HG02884 (cell line): Measurements from ENCODE around the gene SEBOX.

Source experiments
- ATAC-seq: cut with Tn5 transposase; IDR thresholded peaks from one replicate; pipeline ENCODE4 v1.9.1; 2021; ENCODE audit warnings: mild to moderate bottlenecking, moderate library complexity; ENCODE audit not compliant: unreplicated experiment

Gene SEBOX

GRCh38 chr17:28369684-28370034 is 4.7 kb upstream of the SEBOX start:
- ATAC-seq, result no peak

- ATAC-seq, result no peak
Observed at GRCh38 chr17:28368915-28369683, 4.1 kb upstream of the SEBOX start.

- no peak for ATAC-seq
Observed at GRCh38 chr17:28368306-28368831, 3.4 kb upstream of the SEBOX start.

GRCh38 chr17:28367641-28368305 is 2.8 kb upstream of the SEBOX start:
- no peak for ATAC-seq

DNA sequence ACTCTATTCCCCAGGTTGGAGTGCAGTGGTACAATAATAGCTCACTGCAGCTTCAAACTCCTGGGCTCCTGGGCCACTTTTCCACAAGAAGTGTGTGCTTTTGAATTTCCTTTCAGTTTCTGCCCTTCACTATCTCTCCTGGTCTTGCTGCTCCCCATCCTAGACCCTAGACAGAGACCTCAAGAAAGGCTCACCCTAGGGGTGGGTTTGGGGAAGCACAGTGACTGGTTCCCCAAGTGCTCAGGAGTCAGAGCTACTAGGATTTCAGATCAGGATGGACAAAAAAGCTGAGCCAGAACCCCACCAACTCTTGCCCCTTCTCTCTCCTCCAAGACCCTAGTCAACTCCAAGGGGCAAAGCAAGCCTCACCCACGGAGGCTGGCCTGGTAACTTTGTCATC is 1.6 kb upstream of the SEBOX start:
- no peak for ATAC-seq

GRCh38 chr17:28365487-28365886 is 488 bp upstream of the SEBOX start:
- no peak for ATAC-seq

DNA sequence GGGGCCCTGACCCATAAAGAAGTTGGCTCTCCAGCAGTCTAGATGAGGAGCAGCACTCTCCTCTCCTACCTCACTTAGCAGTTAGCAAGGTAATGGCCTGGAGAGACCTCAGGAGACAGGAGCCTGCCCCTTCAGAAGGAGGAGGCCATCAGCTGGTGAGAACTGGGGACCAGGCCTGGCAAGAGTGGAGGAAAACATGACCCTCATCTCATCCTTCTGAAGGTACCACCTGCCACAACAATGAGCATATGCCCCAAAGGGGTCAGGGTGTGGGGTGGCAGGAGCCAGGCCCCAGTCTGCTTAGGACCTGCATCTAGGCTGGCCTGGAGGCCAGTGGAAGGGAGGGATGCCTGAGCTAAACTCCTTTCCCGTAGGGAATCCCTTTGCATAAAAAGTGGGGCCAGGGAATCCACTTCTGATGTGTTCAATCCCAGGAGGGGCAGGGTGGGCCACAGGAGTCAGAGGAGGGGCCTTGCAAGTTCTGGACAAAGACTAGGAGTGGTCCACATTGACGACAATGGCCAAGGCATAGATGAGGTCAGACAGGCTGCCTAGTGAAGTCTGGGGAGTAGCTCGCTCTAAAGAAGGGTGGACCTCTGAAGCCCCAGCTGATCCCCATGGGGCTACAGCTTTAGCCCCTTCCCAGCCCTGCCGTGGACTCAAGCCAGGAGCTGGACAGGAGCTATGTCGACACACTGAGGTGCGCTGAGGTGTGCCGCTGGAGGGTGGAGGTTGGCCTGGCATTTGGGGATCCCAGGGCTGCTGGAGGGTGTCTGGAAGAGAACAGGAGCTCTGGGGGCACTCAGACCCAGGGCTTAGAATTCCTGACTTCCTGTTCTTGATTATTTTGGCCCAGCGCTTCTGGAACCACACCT is 986 bp downstream of the SEBOX start:
- ATAC-seq, result no peak

DNA sequence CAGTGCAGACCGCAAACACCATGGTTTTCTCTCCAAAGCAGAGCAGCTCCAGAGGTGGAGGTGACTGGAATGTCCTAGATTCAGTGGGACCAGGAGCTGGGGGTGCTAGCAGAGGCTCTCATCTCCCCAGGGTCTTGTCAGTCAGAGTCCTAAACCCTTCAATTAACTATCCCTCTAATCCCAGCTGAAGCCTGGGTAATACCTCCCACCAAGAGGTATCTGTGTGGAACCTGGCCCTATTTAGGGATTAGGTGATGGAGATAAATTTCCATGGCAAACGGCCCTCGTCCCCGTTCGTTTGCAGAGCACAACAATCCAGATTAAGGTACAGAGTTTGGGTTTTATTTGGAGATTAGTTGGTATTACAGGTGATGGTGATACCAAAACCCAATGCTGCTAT is 1.8 kb downstream of the SEBOX start:
- ATAC-seq, result no peak

DNA sequence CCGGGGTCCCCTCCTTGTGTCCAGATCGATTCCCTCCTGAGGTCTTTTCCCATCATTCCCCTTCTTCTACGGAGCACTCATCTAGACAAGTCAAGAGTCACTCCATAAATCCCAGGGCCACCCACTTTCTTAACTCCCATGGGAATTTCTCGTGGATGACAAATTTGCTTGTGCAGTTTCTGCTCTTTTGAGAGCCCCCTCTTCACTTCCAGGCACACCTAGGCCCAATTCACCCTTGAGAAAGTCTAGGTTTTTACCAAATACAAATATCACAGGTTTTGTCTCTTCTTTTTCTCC is 7.2 kb downstream of the SEBOX start:
- no peak for ATAC-seq

DNA sequence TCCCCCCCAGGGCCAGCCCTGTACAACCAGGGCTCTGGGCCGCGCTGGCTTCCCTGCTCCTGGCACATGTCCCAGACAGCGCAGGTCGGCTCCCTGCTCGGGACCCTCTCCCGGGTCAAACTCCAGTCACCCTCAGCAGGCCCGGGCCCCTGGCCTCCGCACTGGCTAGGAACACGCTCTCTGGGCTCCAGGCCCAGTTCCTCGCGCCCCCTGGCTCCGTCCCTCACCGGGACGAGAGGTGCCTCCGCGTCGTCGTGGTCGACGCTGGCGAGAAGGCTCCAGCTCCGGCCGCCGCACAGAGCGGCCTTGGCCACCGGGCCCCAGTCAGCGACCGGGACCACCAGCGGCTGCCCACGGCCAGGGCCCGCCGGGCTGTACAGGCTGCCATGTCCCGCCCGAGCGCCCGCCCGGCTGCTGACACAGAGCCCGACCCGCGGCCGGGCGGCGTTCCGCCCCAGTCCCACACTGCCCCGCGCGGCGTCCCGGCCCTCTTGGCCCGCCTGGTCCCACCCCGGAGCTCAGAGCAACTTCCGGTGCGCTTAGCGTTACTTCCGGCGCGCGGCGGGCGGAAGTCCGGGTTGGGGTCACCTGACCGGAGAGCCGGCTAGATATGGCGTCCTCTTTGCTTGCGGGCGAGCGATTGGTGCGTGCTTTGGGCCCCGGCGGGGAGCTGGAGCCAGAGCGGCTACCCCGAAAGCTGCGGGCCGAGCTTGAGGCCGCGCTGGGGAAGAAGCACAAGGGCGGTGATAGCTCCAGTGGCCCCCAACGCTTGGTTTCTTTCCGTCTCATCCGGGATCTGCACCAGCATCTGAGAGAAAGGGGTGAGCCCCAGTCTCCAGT is 7.7 kb downstream of the SEBOX start, which contains the start of gene POLDIP2:
POLDIP2 (minus strand) TSS at position 467 of the 840 bp plus-strand sequence; CDS start at position 388, 79 bp downstream.
- peak; percentile 91 for ATAC-seq

GRCh38 chr17:28350271-28350670 is 14.7 kb downstream of the SEBOX start:
- ATAC-seq, result no peak

DNA sequence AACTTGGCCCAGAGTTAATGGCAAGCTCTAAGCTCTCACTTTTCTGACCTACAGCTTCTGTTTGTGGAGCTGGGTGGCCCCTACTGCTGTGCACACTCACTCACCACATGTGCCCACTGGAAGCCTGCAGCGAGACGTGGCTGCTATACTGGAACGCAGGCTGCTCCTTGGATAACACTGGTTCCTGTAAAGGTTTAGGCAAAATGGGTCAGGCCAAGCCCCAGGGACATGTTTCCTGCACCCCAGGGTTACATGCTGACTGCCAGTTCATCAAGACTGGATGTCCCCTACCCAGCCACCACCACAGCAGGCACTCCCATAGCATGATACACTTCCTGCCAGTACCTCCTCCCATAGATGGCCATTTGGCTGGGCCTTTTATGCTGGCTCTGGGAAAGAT is 16.0 kb downstream of the SEBOX start:
- no peak for ATAC-seq

- no peak for ATAC-seq
Observed at GRCh38 chr17:28347261-28347891, 17.6 kb downstream of the SEBOX start.

GRCh38 chr17:28346746-28347246 is 18.2 kb downstream of the SEBOX start:
- ATAC-seq, result no peak

GRCh38 chr17:28346199-28346580 is 18.8 kb downstream of the SEBOX start:
- ATAC-seq, result no peak

GRCh38 chr17:28345419-28346198 is 19.4 kb downstream of the SEBOX start:
- no peak for ATAC-seq

GRCh38 chr17:28344435-28344901 is 20.5 kb downstream of the SEBOX start:
- ATAC-seq, result no peak

DNA sequence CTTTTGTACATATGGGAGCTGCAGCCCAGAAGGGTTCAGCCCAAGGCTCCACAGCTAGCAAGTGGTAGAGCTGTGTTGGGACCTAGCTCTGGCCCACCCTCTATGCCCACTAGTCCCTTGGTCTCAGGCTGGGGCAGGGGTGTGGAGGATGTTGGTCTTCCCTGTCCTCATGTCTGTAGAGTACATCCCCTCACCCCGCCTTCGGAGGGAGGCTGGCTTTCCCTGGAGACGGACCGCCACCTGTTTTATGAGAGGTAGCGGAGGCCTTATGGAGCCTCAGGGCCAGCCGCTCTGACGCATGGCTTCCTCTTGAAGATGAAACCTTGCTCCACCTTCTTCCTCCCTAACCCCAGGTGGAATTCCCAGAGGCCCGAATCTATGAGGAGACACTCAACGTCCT is 21.0 kb downstream of the SEBOX start:
- no peak for ATAC-seq

DNA sequence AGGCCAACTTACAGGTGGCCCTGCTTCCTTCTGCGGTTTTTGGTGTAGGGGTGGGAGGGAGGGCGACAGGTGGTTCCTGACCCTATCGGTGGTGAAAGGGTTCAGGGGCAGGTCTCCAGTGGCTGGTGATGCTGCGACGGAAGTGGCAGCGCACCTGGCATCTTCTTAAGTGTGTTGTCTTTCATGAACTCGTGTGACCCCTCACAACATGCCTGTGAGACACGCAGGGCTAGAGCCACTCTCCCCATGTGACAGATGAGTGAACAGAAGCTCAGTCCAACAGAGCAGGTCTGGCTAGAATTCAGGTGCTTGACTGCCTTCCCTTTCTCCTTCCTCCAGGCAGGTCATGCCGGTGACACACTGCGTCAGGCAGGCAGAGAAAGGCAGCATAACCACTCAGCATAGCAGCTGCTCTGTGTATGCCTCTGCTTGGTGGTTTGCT is 21.5 kb downstream of the SEBOX start:
- ATAC-seq, result no peak
